Putamen (tissue), 1 donor: Measurements from ENCODE around the gene UBTD1.

Experiments
- DNase-seq: peaks from one replicate; pipeline ENCODE4 v3.0.0-alpha.2; 2016; ENCODE audit warnings: low spot score

The UBTD1 gene

GRCh38 chr10:97584798-97585438 lies 86.2 kb downstream of the UBTD1 start:
- DNase-seq = no peak

DNA sequence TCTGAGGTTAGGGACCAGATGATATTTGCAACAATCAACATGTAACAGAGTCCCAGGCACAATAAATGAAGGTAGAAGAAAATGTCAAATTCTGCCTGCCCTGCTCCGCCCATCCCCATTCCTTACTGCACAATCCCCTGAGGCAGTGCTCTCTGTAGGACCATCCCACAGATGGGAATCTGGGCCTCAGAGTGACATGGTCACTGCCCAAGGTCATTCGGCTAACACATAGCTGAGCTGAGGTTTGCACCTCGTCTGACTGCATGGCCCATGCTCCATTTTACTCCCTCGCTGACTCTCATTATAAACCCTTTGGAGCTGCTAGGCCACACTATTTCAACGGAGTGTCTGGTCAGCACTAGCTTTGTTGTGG lies 86.7 kb downstream of the UBTD1 start:
- no peak for DNase-seq

DNA sequence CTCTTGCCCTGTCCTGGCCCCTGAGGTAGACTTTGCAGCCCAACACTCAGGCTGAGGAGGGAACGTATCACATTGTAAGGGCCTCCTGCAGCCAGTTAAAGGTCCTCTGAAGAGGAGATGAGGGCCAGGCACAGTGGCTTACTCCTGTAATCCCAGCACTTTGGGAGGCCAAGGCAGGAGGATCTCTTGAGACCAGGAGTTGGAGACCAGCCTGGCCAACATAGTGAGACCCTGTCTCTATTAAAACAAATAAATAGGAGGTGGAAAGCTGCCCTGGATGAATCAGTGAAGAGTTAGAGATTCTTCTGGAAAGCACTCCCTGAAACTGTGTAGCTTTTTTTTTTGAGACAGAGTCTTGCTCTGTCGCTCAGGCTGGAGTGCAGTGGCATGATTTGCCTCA lies 88.5 kb downstream of the UBTD1 start:
- DNase-seq = no peak

DNA sequence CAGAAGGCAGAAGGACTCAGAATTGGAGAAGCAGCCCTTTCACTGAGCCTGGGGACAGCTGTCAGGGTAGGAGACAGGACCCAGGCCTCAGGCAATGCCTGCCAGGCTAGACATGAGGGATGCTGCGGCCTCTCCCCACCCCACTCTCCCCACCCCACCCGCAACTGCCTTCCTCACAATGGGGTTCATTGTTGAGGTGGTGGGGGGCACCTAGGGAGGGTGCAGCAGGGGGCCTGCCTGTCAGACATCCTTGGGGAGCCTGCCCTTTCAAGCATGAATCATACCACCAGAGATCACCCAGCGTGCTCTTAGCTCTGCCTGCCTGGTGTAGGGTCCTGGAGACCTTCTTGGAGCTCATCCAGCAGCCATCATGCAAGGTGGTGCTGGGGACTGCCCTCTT lies 90.8 kb downstream of the UBTD1 start, which contains the start of gene C10orf62:
C10orf62 (plus strand) TSS at position 243 of the 400 bp plus-strand sequence. CDS start 177 bp downstream, outside the sequence.
- no peak for DNase-seq

DNA sequence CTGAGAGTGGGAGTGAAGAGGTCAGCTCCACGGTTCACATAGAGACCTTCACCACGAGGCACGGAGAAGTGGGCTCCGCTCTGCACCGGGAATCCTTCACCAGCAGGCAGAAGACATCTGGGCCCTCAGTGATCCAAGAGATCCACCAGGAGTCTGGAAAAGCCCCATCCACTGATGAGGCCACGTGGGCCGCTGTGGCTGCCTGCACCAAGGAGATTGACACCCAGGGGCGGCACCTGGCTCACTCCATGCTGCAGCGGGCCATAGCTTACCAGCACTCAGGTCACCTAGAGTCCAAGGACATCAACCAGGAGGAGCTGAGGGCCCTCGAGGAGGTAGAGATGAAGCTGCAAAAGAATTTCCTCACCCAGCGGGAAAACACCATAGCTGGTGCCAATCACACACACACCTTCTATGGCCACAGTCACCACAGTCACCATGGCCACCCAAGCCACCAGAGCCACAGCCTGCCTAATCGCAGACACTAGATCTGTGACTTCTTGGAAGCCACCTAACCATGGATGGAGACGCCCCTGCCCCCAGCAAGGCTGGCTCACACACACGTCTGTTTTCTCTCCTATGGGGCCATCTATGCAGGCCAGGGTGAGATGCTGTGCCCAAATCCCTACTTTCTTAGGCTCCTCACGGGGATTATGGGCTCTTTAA lies 91.5 kb downstream of the UBTD1 start:
- no peak for DNase-seq

DNA sequence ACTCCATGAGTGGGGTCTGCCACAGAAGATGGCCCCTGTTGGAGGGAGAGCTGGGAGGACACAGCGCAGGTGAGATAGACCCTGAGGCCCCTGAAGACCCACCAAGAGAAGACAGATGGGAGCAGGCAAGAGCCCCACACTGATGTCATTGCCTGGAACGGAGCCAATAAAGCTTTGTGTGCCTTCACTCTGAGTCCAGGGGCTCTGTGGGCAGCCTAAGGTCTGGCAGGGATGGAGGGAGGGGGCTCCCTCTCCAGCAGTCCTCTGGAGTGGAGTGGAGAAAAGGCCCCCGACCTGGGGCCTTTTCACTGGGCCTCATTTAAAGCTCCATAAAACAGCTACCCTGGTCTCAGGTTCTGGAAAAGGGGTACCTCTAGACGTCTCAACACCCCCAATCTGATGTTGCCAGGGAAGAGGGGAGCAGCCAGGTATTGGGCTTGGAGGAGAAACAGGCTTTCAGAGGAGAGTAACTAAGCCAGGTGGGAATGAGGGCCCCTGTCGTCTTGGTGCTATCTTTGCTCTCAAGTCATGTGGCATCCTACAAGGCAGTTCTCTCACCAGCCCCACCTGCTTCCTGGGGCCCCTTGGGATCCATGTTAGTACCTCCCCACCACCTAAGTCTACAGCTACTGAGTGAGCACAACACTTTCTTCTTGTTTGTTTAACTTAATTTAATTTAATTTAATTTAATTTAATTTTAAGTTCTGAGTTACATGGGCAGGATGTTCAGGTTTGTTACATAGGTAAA lies 92.2 kb downstream of the UBTD1 start:
- no peak for DNase-seq

DNA sequence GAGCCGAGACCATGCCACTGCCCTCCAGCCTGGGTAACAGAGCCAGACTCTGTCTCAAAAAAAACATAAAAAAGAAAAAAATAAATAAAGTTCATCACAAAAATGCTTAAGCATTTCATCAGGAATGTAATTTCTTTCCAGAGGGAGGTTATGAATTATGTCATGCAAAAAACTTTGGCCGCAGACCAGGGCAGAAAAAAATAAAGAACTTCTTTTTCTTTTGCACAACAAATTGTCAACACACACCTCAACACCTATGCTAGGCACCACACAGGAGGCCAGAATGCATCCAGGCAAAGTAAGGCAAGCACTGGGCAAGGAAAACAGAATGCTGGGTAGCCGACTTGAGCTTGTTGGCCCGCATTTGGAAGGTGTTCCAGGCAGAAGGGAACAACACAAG lies 94.7 kb downstream of the UBTD1 start:
- no peak for DNase-seq

DNA sequence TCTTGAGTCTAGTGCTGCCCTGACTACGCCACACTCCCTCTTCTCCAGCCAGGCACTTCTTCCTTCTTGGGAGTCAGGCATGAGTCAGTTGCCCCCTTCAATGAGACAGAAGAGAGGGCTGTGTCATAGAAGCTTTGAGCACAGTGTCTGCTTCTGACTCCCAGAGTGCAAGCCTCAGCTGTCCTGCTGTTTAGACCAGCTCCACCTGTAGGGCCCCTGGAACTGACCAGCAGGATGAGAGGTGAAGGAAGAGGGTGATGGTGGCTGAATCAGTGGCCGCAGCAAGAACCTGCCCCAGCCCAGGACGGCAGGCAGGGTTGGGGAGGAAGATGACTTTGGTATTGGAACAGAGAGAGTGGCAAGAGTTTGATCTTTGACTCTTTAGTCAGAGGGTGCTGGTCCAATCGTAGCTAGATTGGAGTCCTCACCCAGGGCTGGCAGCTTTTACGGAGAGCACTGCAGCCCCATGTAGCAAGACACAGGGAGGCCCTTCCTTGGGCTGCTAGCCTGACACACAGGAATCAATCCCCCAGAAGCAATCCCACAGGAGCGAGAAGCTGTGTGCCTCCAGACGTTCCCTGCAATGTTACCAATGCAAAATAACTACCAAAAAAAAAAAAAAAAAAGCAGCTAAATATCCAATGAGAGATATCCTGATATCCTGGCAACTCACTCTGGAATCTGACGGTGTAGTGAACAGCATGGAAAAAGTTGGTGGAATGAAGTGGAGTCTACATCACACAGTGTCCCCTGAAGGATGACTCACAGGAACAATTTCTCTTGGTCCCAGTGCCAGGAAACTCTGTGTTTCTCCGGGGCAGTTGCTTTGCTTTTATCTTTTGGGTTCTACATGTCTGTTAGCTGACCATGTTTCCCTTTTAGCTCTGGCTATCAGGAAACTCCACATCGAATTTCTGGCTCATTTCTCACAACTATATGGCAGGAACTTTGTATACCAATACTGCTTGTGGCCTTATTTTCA lies 97.7 kb downstream of the UBTD1 start:
- DNase-seq = no peak

GRCh38 chr10:97597778-97598177 lies 99.1 kb downstream of the UBTD1 start:
- DNase-seq = no peak

- DNase-seq = no peak
Measured at GRCh38 chr10:97598407-97599271, 99.9 kb downstream of the UBTD1 start.

- no peak for DNase-seq
Measured at GRCh38 chr10:97599272-97599619, 100.5 kb downstream of the UBTD1 start.

- DNase-seq = no peak
Measured at GRCh38 chr10:97600616-97601015, 101.9 kb downstream of the UBTD1 start.

- no peak for DNase-seq
Measured at GRCh38 chr10:97601268-97602215, 102.8 kb downstream of the UBTD1 start.

GRCh38 chr10:97607095-97607636 lies 108.4 kb downstream of the UBTD1 start:
- DNase-seq = peak; percentile 39

GRCh38 chr10:97608991-97609561 lies 110.4 kb downstream of the UBTD1 start:
- DNase-seq = no peak

GRCh38 chr10:97611473-97611872 lies 112.7 kb downstream of the UBTD1 start:
- DNase-seq = no peak

DNA sequence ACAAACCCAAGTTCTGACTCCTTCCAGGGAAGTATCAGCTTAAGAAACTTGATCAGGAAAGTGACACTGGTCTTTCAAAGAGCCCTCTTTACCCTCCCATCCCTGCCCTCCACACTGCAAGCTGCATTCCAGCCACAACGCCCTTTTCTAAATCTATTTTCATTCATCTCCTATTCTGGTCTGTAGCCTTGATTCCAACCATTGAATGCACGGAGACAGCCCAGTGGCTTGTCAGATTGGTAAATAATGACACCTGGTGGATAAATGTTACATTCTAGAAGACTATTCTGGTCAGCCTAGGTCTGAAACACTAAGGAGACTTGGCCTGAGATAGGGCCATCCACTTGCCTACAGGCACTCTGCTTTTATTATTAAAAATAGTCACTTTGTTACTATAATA lies 113.7 kb downstream of the UBTD1 start:
- no peak for DNase-seq

- no peak for DNase-seq
Measured at GRCh38 chr10:97618285-97618684, 119.6 kb downstream of the UBTD1 start.

DNA sequence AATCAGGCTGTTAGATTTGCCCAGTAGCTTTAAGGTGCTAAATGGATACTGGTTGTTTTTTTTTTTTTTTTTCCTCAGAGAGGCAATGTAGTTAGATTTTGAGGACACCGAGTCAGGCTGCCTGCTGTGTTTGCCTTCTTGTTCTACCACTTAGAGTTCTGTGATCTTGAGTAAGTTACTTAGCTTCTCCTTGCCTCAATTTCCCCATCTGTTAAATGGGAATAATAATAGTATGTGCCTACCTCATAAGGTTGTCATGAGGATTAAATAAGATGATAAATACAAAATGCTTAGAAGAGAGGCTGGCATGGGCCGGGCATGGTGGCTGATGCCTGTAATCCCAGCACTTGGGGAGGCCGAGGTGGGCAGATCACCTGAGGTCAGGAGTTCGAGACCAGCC lies 120.0 kb downstream of the UBTD1 start:
- no peak for DNase-seq
